GM12891 (cell line): Measurements from ENCODE around the gene MTCH2.
"Not testable (repeated sequence)": the region's sequence is repeated elsewhere in the genome, so short reads cannot be mapped to it uniquely, and the experiment has no call there.

Source experiments
- DNase-seq: peaks from one replicate; pipeline ENCODE4 v3.0.0; 2011; ENCODE audit warnings: low spot score; ENCODE audit not compliant: insufficient read length
- FAIRE-seq: peaks from 2 replicates; lab custom pipeline; 2011; peaks lifted over from hg19 to GRCh38; lab: Jason Lieb, UNC
- PAX5 ChIP-seq: IDR thresholded peaks from 2 replicates; pipeline ENCODE4 v1.6.1; 2011; ENCODE audit warnings: low read length, moderate library complexity, mild to moderate bottlenecking; ENCODE audit not compliant: insufficient read depth, severe bottlenecking
- POLR2A ChIP-seq: IDR thresholded peaks from 2 replicates; pipeline ENCODE4 v1.6.1; 2011; ENCODE audit warnings: low read depth, low read length, control low read depth
- POLR2AphosphoS5 ChIP-seq: IDR thresholded peaks from 2 replicates; pipeline ENCODE4 v1.6.1; 2011; ENCODE audit warnings: low read depth, low read length, control low read depth
- POU2F2 ChIP-seq: IDR thresholded peaks from 2 replicates; pipeline ENCODE4 v1.6.1; 2011; ENCODE audit warnings: low read depth, mild to moderate bottlenecking, control low read depth, low read length, moderate library complexity
- SPI1 ChIP-seq: IDR thresholded peaks from 2 replicates; pipeline ENCODE4 v1.6.1; 2011; ENCODE audit warnings: low read depth, low read length, control low read depth
- TAF1 ChIP-seq: IDR thresholded peaks from 2 replicates; pipeline ENCODE4 v1.6.1; 2011; ENCODE audit warnings: low read depth, low read length, control low read depth

The MTCH2 gene

GRCh38 chr11:47645500-47645899 is 3.1 kb upstream of the MTCH2 start:
- DNase-seq (no peak), FAIRE-seq (no peak)
- no peak for TF ChIP-seq SPI1
- TF ChIP-seq PAX5, result no peak

- no peak for DNase-seq
- no peak for FAIRE-seq
- TF ChIP-seq POU2F2, result no peak
- no peak for TF ChIP-seq POLR2AphosphoS5
Measured at GRCh38 chr11:47641600-47642098, 710 bp downstream of the MTCH2 start.

- not testable (repeated sequence) for FAIRE-seq, DNase-seq
Measured at GRCh38 chr11:47640506-47640905, 1.9 kb downstream of the MTCH2 start.

GRCh38 chr11:47636331-47636730 is 6.0 kb downstream of the MTCH2 start:
- FAIRE-seq, DNase-seq: not testable (repeated sequence)

- TF ChIP-seq PAX5, result no peak
- no peak for TF ChIP-seq SPI1
- no peak for TF ChIP-seq POLR2A
- no peak for TF ChIP-seq TAF1
- no peak for TF ChIP-seq POU2F2
- no peak for TF ChIP-seq POLR2AphosphoS5
- DNase-seq, result no peak
- no peak for FAIRE-seq
Measured at GRCh38 chr11:47631473-47631872, 10.9 kb downstream of the MTCH2 start.

GRCh38 chr11:47628026-47628425 is 14.3 kb downstream of the MTCH2 start:
- TF ChIP-seq TAF1 (no peak), POLR2AphosphoS5 (no peak), POU2F2 (no peak)
- DNase-seq (no peak), FAIRE-seq (no peak)

GRCh38 chr11:47626234-47626633 is 16.1 kb downstream of the MTCH2 start:
- DNase-seq (no peak), FAIRE-seq (no peak)
- TF ChIP-seq POU2F2, result no peak
- TF ChIP-seq POLR2AphosphoS5, result no peak
- no peak for TF ChIP-seq SPI1
- no peak for TF ChIP-seq TAF1
- TF ChIP-seq POLR2A, result no peak
- no peak for TF ChIP-seq PAX5

- FAIRE-seq (no peak), DNase-seq (no peak)
- TF ChIP-seq SPI1 (no peak), POLR2AphosphoS5 (no peak), POU2F2 (no peak), TAF1 (no peak), POLR2A (no peak)
Measured at GRCh38 chr11:47620836-47621378, 21.5 kb downstream of the MTCH2 start.

GRCh38 chr11:47617417-47617809 is 24.9 kb downstream of the MTCH2 start:
- FAIRE-seq, result no peak
- TF ChIP-seq POLR2AphosphoS5, result no peak
- TF ChIP-seq POLR2A, result no peak
- TF ChIP-seq POU2F2, result no peak
- no peak for TF ChIP-seq PAX5
- TF ChIP-seq TAF1, result no peak
- TF ChIP-seq SPI1, result no peak
- DNase-seq, result no peak

GRCh38 chr11:47616726-47617416 is 25.5 kb downstream of the MTCH2 start:
- DNase-seq (no peak), FAIRE-seq (no peak)

GRCh38 chr11:47615249-47615648 is 27.1 kb downstream of the MTCH2 start:
- TF ChIP-seq POLR2AphosphoS5 (no peak), POU2F2 (no peak), PAX5 (no peak), SPI1 (no peak), POLR2A (no peak), TAF1 (no peak)
- DNase-seq (no peak), FAIRE-seq (no peak)

More at GRCh38 chr11:47616726-47617416, 25.5 kb downstream of the MTCH2 start:
- TF ChIP-seq POLR2A, result no peak
- no peak for TF ChIP-seq POU2F2
- no peak for TF ChIP-seq PAX5
- no peak for TF ChIP-seq TAF1
- no peak for TF ChIP-seq POLR2AphosphoS5
- TF ChIP-seq SPI1, result no peak
